GM13976 (cell line): ENCODE data around the gene RAB8A.

ENCODE experiments used
- DNase-seq: peaks from one replicate; pipeline ENCODE4 v3.0.0; 2012; ENCODE audit warnings: low spot score
- CTCF ChIP-seq: IDR thresholded peaks from 2 replicates; pipeline ENCODE4 v1.5.1; 2012; ENCODE audit warnings: borderline replicate concordance, mild to moderate bottlenecking; ENCODE audit not compliant: insufficient read depth; ENCODE audit errors: extremely low read depth, missing control alignments, control extremely low read depth
- in situ Hi-C: fragments of 300-500 bp; cut with MboI; formaldehyde crosslinking; loops from one replicate; pipeline ENCODE4 v1.12.0; 2022; ENCODE audit warnings: low sequenced_read_pairs, mixed read lengths, inconsistent platforms; ENCODE audit not compliant: unreplicated experiment

Gene RAB8A

GRCh38 chr19:16067205-16067938, 44.3 kb upstream of the RAB8A start:
- TF ChIP-seq CTCF: no peak
- DNase-seq: no peak
- in situ Hi-C loops: no loop called here

GRCh38 chr19:16068696-16069259, 42.9 kb upstream of the RAB8A start:
- TF ChIP-seq CTCF: no peak
- in situ Hi-C loops: no loop called here
- no peak for DNase-seq

GRCh38 chr19:16069813-16070365, 41.8 kb upstream of the RAB8A start:
- no peak for DNase-seq
- in situ Hi-C loops: no loop called here
- no peak for TF ChIP-seq CTCF

- DNase-seq: peak; percentile 83
- no peak for TF ChIP-seq CTCF
- in situ Hi-C loops: no loop called here
These were observed 41.2 kb upstream of the RAB8A start for GRCh38 chr19:16070366-16070990.

GRCh38 chr19:16071072-16071691, 40.5 kb upstream of the RAB8A start:
- no peak for DNase-seq
- in situ Hi-C loops: no loop called here
- TF ChIP-seq CTCF: no peak

- in situ Hi-C loops: no loop called here
- TF ChIP-seq CTCF: no peak
- DNase-seq: no peak
These were observed 38.2 kb upstream of the RAB8A start for GRCh38 chr19:16073481-16073880.
